Activated T-helper 2 cell treated with anti-CD3 and anti-CD28 coated beads, Interferon-gamma antibody, Interleukin-2, Interleukin-4, amounts not matched to agents 10 μg/mL and 5 μg/mL and 100 μg/mL, durations not matched to agents 14 hours and 24 hours and 36 hours (primary cell): Measurements from ENCODE around the gene ACTG2. TPM values are rescaled to one million over a fixed set of nuclear protein-coding genes. Genes with fewer than 3 reads are reported as not detected.
"Not testable (repeated sequence)": the region's sequence is repeated elsewhere in the genome, so short reads cannot be mapped to it uniquely, and the experiment has no call there.

Experiments
- DNase-seq: peaks from one replicate; pipeline ENCODE4 v3.0.0; 2021; ENCODE audit warnings: low spot score
- H3K27ac Mint-ChIP-seq: one replicate; pipeline ENCODE4 v1.8.0; 2021; ENCODE audit warnings: mixed read lengths
- H3K27me3 Mint-ChIP-seq: one replicate; pipeline ENCODE4 v1.8.0; 2021; ENCODE audit warnings: low read depth, mixed read lengths
- H3K36me3 Mint-ChIP-seq: one replicate; pipeline ENCODE4 v1.8.0; 2021; ENCODE audit warnings: low read depth, mixed read lengths
- H3K4me1 Mint-ChIP-seq: one replicate; pipeline ENCODE4 v1.8.0; 2021; ENCODE audit warnings: low read depth, mixed read lengths
- H3K4me3 Mint-ChIP-seq: one replicate; pipeline ENCODE4 v1.8.0; 2021; ENCODE audit warnings: low read depth, mild to moderate bottlenecking, moderate library complexity, mixed read lengths
- H3K9me3 Mint-ChIP-seq: one replicate; pipeline ENCODE4 v1.8.0; 2021; ENCODE audit warnings: mixed read lengths
- intact Hi-C: fragments of 100-400 bp; cut with micrococcal nuclease; formaldehyde crosslinking; loops from one replicate; pipeline ENCODE4 v1.15.1; 2023
- total RNA-seq: library from RNA; stranded (reverse); gene quantifications from 2 replicates; pipeline ENCODE4 v1.2.3, GENCODE V29; 2022

Gene ACTG2
- total RNA-seq, 1 donor from 2014 or later: 0.14 TPM

- Mint-ChIP-seq H3K27ac (no peak overlapping the region), H3K9me3 (no peaks in the 10 kb centered on the region), H3K4me3 (no peak overlapping the region), H3K27me3 (no peaks in the 10 kb centered on the region), H3K4me1 (peaks cover 70% of the 10 kb centered on the region), H3K36me3 (peaks cover 63% of the 10 kb centered on the region)
- no peak for DNase-seq
- intact Hi-C loops: no loop called here
Measured at GRCh38 chr2:73935641-73936040, 42.8 kb downstream of the ACTG2 start.

- H3K9me3 Mint-ChIP-seq: no peaks in the 10 kb centered on the region
- H3K27me3 Mint-ChIP-seq: no peaks in the 10 kb centered on the region
- DNase-seq: no peak
- peaks cover 64% of the 10 kb centered on the region for H3K4me1 Mint-ChIP-seq
- intact Hi-C loops: no loop called here
- no peak overlapping the region for H3K4me3 Mint-ChIP-seq
- peaks cover 66% of the 10 kb centered on the region for H3K36me3 Mint-ChIP-seq
- no peak overlapping the region for H3K27ac Mint-ChIP-seq
Measured at GRCh38 chr2:73937103-73937885, 44.5 kb downstream of the ACTG2 start.

- no peaks in the 10 kb centered on the region for H3K27me3 Mint-ChIP-seq
- H3K36me3 Mint-ChIP-seq: peaks cover 68% of the 10 kb centered on the region
- H3K4me1 Mint-ChIP-seq: peaks cover 62% of the 10 kb centered on the region
- no peak overlapping the region for H3K4me3 Mint-ChIP-seq
- no peaks in the 10 kb centered on the region for H3K9me3 Mint-ChIP-seq
- intact Hi-C loops: loop anchor here (2.0 kb wide), 1 partner anchor 27 kb away; no protein-coding TSS in a partner anchor
- no peak for DNase-seq
- H3K27ac Mint-ChIP-seq: no peak overlapping the region
Measured at GRCh38 chr2:73937899-73938298, 45.1 kb downstream of the ACTG2 start.

DNA sequence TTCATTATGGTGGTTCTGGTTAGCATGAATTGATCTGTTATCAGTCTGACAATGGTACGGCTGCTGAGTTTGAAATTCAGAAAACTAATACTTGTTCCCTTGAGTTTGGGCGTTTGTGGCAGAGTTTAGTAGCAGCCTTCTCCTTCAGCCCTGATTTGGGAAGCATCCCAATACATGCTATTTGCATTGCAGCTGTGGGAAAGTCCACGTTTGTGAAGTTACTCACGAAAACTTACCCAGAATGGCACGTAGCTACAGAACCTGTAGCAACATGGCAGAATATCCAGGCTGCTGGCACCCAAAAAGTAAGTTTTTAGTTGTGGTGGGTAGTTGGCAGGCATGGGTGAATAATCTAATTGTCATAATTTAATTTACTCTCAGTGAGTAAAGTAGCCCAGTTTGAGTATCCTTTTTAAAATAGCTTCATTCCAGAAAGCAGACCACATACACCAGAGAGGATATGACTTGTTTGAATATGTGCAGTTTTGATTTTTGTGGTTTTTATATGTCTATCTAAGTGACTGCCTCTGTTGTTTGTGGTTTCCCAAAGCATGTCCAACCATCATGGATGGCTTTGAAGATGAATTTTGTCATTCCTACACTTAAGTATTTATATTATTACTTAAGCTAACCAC is 46.0 kb downstream of the ACTG2 start:
- peaks cover 60% of the 10 kb centered on the region for H3K4me1 Mint-ChIP-seq
- DNase-seq: no peak
- no peak overlapping the region for H3K27ac Mint-ChIP-seq
- intact Hi-C loops: loop anchor here (1.0 to 2.0 kb wide), 2 partner anchors 26 to 47 kb away; no protein-coding TSS in a partner anchor
- H3K9me3 Mint-ChIP-seq: no peaks in the 10 kb centered on the region
- H3K36me3 Mint-ChIP-seq: peaks cover 67% of the 10 kb centered on the region
- no peak overlapping the region for H3K4me3 Mint-ChIP-seq
- no peaks in the 10 kb centered on the region for H3K27me3 Mint-ChIP-seq

GRCh38 chr2:73939419-73939818 is 46.6 kb downstream of the ACTG2 start:
- Mint-ChIP-seq H3K4me1 (peaks cover 62% of the 10 kb centered on the region), H3K9me3 (no peaks in the 10 kb centered on the region), H3K27ac (no peak overlapping the region), H3K4me3 (no peak overlapping the region), H3K27me3 (no peaks in the 10 kb centered on the region), H3K36me3 (peaks cover 69% of the 10 kb centered on the region)
- no peak for DNase-seq
- intact Hi-C loops: loop anchor here (1.0 to 2.0 kb wide), 2 partner anchors 25 to 47 kb away; no protein-coding TSS in a partner anchor

DNA sequence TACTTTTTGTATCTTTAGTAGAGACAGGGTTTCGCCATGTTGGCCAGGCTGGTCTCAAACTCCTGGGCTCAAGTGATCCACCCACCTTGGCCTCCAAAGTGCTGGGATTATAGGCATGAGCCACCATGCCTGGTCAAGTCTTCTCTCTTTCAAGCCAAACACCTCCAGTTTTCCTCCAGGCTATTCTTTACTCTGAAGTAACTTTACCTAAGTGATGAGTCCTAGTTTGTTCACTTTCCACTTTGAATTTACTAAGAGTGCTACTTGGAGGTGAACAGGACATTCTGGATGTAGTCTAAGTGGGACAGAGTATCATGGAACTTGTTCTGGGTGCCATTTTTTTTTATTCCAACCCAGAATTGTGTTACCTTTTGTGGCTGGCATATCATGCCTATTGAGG is 47.3 kb downstream of the ACTG2 start:
- H3K27ac Mint-ChIP-seq, H3K9me3 Mint-ChIP-seq, DNase-seq, H3K27me3 Mint-ChIP-seq, intact Hi-C loops, H3K4me3 Mint-ChIP-seq: not testable (repeated sequence)
- peaks cover 69% of the 10 kb centered on the region for H3K4me1 Mint-ChIP-seq
- H3K36me3 Mint-ChIP-seq: peaks cover 75% of the 10 kb centered on the region

DNA sequence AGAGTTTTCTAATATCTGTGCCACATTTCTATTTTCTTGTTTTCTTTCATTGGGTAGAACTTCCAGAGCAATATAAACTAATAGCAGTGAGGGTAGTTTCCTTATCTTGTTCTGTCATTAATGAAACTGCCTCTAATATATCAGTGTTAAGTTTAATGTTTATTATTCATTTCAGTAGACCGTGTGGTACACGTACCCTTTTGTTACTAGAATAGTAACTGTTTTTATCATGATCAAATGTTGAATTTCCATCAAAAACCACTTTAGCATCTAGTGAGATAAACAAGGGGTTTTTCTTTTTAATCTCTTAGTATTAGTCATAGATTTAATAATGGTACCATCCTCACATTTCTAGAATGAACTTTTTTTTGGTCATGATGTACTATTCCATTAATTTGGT is 49.9 kb downstream of the ACTG2 start:
- Mint-ChIP-seq H3K36me3 (peaks cover 81% of the 10 kb centered on the region), H3K27me3 (no peaks in the 10 kb centered on the region), H3K9me3 (no peaks in the 10 kb centered on the region), H3K4me1 (peaks cover 64% of the 10 kb centered on the region), H3K27ac (peak overlapping the region; percentile 64), H3K4me3 (no peak overlapping the region)
- intact Hi-C loops: no loop called here
- no peak for DNase-seq

DNA sequence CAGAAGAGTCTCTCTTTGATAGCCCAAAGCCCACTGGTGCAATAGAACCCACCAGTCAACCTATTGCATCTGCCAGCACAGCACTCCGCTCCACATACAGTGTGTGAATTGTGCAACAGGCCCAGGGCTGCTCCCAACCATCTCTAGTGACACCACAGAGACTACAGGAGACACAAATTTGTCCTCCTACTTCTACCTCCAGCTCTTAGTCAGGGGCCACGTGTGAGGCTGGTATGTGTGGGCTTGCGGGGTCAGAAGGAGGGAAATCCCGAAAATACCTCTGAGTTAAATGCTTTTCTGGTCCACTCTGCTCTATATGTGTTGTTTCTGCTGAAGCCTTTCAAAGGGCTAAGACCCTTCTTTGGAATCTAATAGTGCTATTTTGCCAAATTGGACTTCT is 51.9 kb downstream of the ACTG2 start:
- no peak for DNase-seq
- peaks cover 81% of the 10 kb centered on the region for H3K36me3 Mint-ChIP-seq
- intact Hi-C loops: loop anchor here (2.0 kb wide), 1 partner anchor 18 kb away; no protein-coding TSS in a partner anchor
- peaks cover 62% of the 10 kb centered on the region for H3K4me1 Mint-ChIP-seq
- H3K27ac Mint-ChIP-seq: peak overlapping the region; percentile 24
- H3K4me3 Mint-ChIP-seq: no peak overlapping the region
- no peaks in the 10 kb centered on the region for H3K9me3 Mint-ChIP-seq
- no peaks in the 10 kb centered on the region for H3K27me3 Mint-ChIP-seq

GRCh38 chr2:73946215-73946614 is 53.4 kb downstream of the ACTG2 start:
- Mint-ChIP-seq H3K9me3 (no peaks in the 10 kb centered on the region), H3K36me3 (peaks cover 79% of the 10 kb centered on the region), H3K27me3 (no peaks in the 10 kb centered on the region), H3K27ac (peak overlapping the region; percentile 54), H3K4me1 (peaks cover 69% of the 10 kb centered on the region), H3K4me3 (no peak overlapping the region)
- intact Hi-C loops: no loop called here
- DNase-seq: no peak

DNA sequence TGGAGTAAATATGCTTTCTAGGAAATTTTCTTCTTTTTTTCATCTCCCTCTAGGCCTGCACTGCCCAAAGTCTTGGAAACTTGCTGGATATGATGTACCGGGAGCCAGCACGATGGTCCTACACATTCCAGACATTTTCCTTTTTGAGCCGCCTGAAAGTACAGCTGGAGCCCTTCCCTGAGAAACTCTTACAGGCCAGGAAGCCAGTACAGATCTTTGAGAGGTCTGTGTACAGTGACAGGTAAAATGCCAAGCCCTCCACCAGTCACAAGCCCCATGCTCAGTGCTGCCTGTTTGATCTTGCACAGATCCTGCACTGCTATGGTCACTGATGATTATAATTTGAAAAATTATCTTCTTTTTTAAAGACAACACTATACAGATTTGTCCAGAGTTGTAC is 53.9 kb downstream of the ACTG2 start:
- Mint-ChIP-seq H3K27ac (no peak overlapping the region), H3K4me1 (peaks cover 70% of the 10 kb centered on the region), H3K9me3 (no peaks in the 10 kb centered on the region), H3K27me3 (no peaks in the 10 kb centered on the region), H3K4me3 (no peak overlapping the region), H3K36me3 (peaks cover 80% of the 10 kb centered on the region)
- DNase-seq: no peak
- intact Hi-C loops: no loop called here

DNA sequence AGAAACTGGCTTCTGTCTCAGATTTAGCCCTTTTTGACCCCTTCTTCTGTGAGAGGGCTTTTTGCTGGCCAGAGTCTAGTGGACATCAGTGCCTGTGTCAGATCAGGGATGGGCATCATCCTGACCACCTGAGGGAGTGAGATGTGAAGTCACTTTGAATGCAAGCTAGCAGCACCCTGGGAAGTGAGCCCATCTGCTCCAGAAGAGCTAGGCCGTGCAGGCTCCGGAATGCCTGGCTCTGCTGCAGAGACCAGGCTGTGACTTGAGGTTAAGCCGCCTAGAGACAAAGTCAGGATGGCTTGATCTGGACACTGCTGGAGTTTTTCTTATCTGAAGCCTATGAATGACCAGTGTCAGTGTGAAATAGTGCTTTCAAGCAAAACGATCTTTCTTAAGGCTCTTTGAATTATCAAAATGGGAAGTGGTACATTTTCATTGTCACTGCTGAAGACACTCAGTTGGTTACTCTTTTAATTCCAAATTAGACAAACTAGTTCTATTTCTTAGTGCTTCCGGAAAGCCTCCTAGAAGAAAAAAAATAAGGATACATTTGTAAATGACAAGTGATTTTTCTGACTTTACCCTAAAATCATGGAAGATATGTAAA is 54.7 kb downstream of the ACTG2 start:
- DNase-seq: no peak
- Mint-ChIP-seq H3K9me3 (no peaks in the 10 kb centered on the region), H3K27ac (no peak overlapping the region), H3K4me3 (no peak overlapping the region), H3K4me1 (peaks cover 78% of the 10 kb centered on the region), H3K36me3 (peaks cover 83% of the 10 kb centered on the region), H3K27me3 (no peaks in the 10 kb centered on the region)
- intact Hi-C loops: no loop called here

DNA sequence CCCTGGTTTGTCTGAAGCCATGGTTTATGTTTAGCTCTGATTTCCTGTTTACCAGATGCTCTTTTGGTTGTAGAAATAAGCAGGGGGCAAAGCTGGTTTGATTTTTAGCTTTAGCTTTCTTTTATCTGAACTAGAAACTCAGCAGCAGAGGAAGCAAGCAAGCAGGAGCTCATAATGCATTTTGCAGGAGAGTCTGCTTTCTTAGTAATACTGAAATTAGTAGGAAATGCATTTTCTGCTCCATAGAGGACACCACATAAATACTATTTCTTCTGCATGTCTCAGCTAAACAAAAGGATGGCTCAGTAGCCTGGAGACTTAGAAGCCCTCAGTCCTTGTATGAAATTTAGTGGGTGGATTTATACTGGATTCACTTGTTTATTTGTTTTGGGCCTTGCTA is 57.0 kb downstream of the ACTG2 start:
- intact Hi-C loops: no loop called here
- Mint-ChIP-seq H3K4me1 (peaks cover 69% of the 10 kb centered on the region), H3K27me3 (no peaks in the 10 kb centered on the region), H3K27ac (no peak overlapping the region), H3K4me3 (no peak overlapping the region), H3K36me3 (peaks cover 76% of the 10 kb centered on the region), H3K9me3 (no peaks in the 10 kb centered on the region)
- DNase-seq: no peak
